K562 (cell line): Measurements from ENCODE around the gene OTOG. TPM values are rescaled to one million over a fixed set of nuclear protein-coding genes. Genes with fewer than 3 reads are reported as not detected.

Source experiments
- ATAC-seq: fragments of 200-7000 bp; cut with Tn5 transposase; 3 replicates; pipeline ENCODE4 v1.9.1; 2020; ENCODE audit warnings: moderate library complexity
- BruUV-seq: library from RNA; stranded (reverse); fragments of 400-500 nt; replicated peaks from 2 replicates; lab custom pipeline; 2021; lab: Mats Ljungman, UMichigan
- CTCF ChIA-PET: fragments of 300-600 bp; formaldehyde crosslinking; extraction: SDS; loops from one replicate; lab custom pipeline; 2021; ENCODE audit warnings: low intra/inter-chr PET ratio; lab: Yijun Ruan, JAX
- POLR2A ChIA-PET: fragments of 300-600, 350-650 bp; sonication (Branson Sonifier 250); formaldehyde crosslinking; extraction: SDS; loops from one replicate; lab custom pipeline; 2021; ENCODE audit warnings: antibody characterized with exemption, inconsistent platforms; lab: Yijun Ruan, JAX
- DNase-seq, 4 experiments: peaks; one replicate each; pipeline versions ENCODE4 v3.0.0 to v3.0.0-alpha.2; 2011 to 2018; ENCODE audit warnings: low spot score in 3 of 4, mixed read lengths in 3 of 4; ENCODE audit errors: extremely low read depth in 1 of 4
- FAIRE-seq: peaks from 2 replicates; lab custom pipeline; 2011; peaks lifted over from hg19 to GRCh38; lab: Jason Lieb, UNC
- H2AFZ ChIP-seq: 2 replicates; pipeline ENCODE4 v1.6.0; 2011; ENCODE audit warnings: low read depth, low read length, control low read depth, inconsistent platforms
- H3K27ac ChIP-seq: fragments of 200-600 bp; 3 replicates; pipeline ENCODE4 v1.8.0; 2011; ENCODE audit warnings: low read depth, mild to moderate bottlenecking, control low read depth, inconsistent platforms, low read length, moderate library complexity, mixed read lengths; ENCODE audit errors: extremely low read depth
- H3K27me3 ChIP-seq, 2 experiments: fragments of 300-600 bp in 1 of 2; 2 replicates in 1 of 2; 3 replicates in 1 of 2; pipeline versions ENCODE4 v1.6.0 to v1.8.0; 2011; ENCODE audit warnings: inconsistent platforms in 2 of 2, low read length in 2 of 2, mild to moderate bottlenecking in 1 of 2, mixed read lengths in 1 of 2, moderate library complexity in 1 of 2; ENCODE audit not compliant: control insufficient read depth in 2 of 2, insufficient read depth in 2 of 2
- H3K36me3 ChIP-seq: fragments of 300-600 bp; 3 replicates; pipeline ENCODE4 v1.8.0; 2011; ENCODE audit warnings: mild to moderate bottlenecking, low read length, inconsistent platforms; ENCODE audit not compliant: control insufficient read depth, insufficient read depth
- H3K4me1 ChIP-seq, 2 experiments: fragments of 200-600 bp in 1 of 2; replicated peaks in 1 of 2; 2 replicates in 1 of 2; 3 replicates in 1 of 2; pipeline versions ENCODE4 v1.5.1 to v1.8.0; 2011; ENCODE audit warnings: inconsistent platforms in 2 of 2, low read length in 2 of 2, mild to moderate bottlenecking in 1 of 2, mixed read lengths in 1 of 2, moderate library complexity in 1 of 2; ENCODE audit not compliant: control insufficient read depth in 2 of 2, insufficient read depth in 2 of 2
- H3K4me2 ChIP-seq: 2 replicates; pipeline ENCODE4 v1.6.1; 2011; ENCODE audit warnings: low read length, control low read depth, inconsistent platforms, mixed read lengths; ENCODE audit not compliant: insufficient read depth
- H3K4me3 ChIP-seq: fragments of 200-600 bp; sonication (generic), shearing (Covaris generic); 2 replicates; pipeline ENCODE4 v1.5.1; 2016; ENCODE audit warnings: control low read depth, inconsistent platforms
- H3K79me2 ChIP-seq: fragments of 200-600 bp; 3 replicates; pipeline ENCODE4 v1.8.0; 2011; ENCODE audit warnings: low read length, inconsistent platforms; ENCODE audit not compliant: control insufficient read depth, insufficient read depth
- H3K9ac ChIP-seq, 2 experiments: 2 replicates each; pipeline versions ENCODE4 v1.6.0 to v1.6.1; 2011; ENCODE audit warnings: low read depth in 2 of 2, low read length in 2 of 2, control low read depth in 1 of 2, inconsistent platforms in 1 of 2, mild to moderate bottlenecking in 1 of 2, mixed read lengths in 1 of 2; ENCODE audit not compliant: insufficient read depth in 1 of 2
- H3K9me1 ChIP-seq: one replicate; pipeline ENCODE4 v1.6.0; 2011; ENCODE audit warnings: inconsistent platforms, mild to moderate bottlenecking, low read length, moderate library complexity; ENCODE audit not compliant: control insufficient read depth, insufficient read depth
- H3K9me3 ChIP-seq: replicated peaks from 2 replicates; pipeline ENCODE4 v1.5.1; 2011; ENCODE audit warnings: low read depth, low read length, inconsistent platforms; ENCODE audit not compliant: control insufficient read depth, insufficient read depth
- H4K20me1 ChIP-seq: replicated peaks from 2 replicates; pipeline ENCODE4 v1.6.1; 2011; ENCODE audit warnings: low read length, inconsistent platforms, mixed read lengths; ENCODE audit not compliant: control insufficient read depth, insufficient read depth
- CHD2 ChIP-seq: IDR thresholded peaks from 2 replicates; pipeline ENCODE4 v1.6.1; 2011; ENCODE audit warnings: low read depth, low read length
- GTF2F1 ChIP-seq: IDR thresholded peaks from 2 replicates; pipeline ENCODE4 v1.6.1; 2011; ENCODE audit warnings: low read depth, low read length, improper control_type of control experiment
- IFI16 ChIP-seq: fragments of 250-450 bp; sonication (Bioruptor Pico); IDR thresholded peaks from 2 replicates; pipeline ENCODE4 v2.1.2; 2022; ENCODE audit warnings: mild to moderate bottlenecking, inconsistent platforms
- KLF10 ChIP-seq: fragments of 250-450 bp; sonication (Bioruptor Pico); IDR thresholded peaks from 2 replicates; pipeline ENCODE4 v1.6.1; 2021; ENCODE audit warnings: matching md5 sums
- PML ChIP-seq: IDR thresholded peaks from 2 replicates; pipeline ENCODE4 v1.6.1; 2012; ENCODE audit warnings: low read length, inconsistent platforms
- PRDM10 ChIP-seq: fragments of 450-650 bp; IDR thresholded peaks from 2 replicates; pipeline ENCODE4 v1.6.1; 2018; ENCODE audit not compliant: partially characterized antibody
- PURB ChIP-seq: sonication (generic); formaldehyde crosslinking; IDR thresholded peaks from 2 replicates; pipeline ENCODE4 v1.9.0; 2021; ENCODE audit warnings: low read depth, mild to moderate bottlenecking, missing genetic modification reagents
- RAD51 ChIP-seq: fragments of 450-650 bp; IDR thresholded peaks from 2 replicates; pipeline ENCODE4 v1.7.1; 2016; ENCODE audit warnings: low read depth, mild to moderate bottlenecking, borderline replicate concordance
- SETDB1 ChIP-seq: IDR thresholded peaks from one replicate; pipeline ENCODE4 v1.6.1; 2012; ENCODE audit warnings: low read length, control low read depth, inconsistent platforms
- SMARCE1 ChIP-seq: fragments of 450-650 bp; IDR thresholded peaks from 2 replicates; pipeline ENCODE4 v1.7.1; 2016; ENCODE audit warnings: mild to moderate bottlenecking
- SREBF2 ChIP-seq: sonication (generic); formaldehyde crosslinking; IDR thresholded peaks from 2 replicates; pipeline ENCODE4 v1.4.0; 2020; ENCODE audit warnings: mild to moderate bottlenecking, missing genetic modification reagents
- ZBTB5 ChIP-seq: fragments of 450-650 bp; IDR thresholded peaks from 2 replicates; pipeline ENCODE4 v1.6.1; 2017; ENCODE audit warnings: antibody characterized with exemption
- WGBS: fragments of 100-300 bp; shearing (Covaris generic); methylation state at CpG from one replicate; pipeline ENCODE4 v1.1.6; 2016; ENCODE audit warnings: low coverage, mixed read lengths; ENCODE audit not compliant: insufficient coverage; ENCODE audit errors: missing lambda C conversion rate; 5-methylcytosine and 5-hydroxymethylcytosine counted together
- in situ Hi-C: fragments of 300-500 bp; cut with MboI; formaldehyde crosslinking; loops from 4 replicates; pipeline ENCODE4 v1.15.0; 2018; ENCODE audit warnings: inconsistent platforms, mixed read lengths
- intact Hi-C: fragments of 100-400 bp; cut with micrococcal nuclease; formaldehyde crosslinking; loops from 2 replicates; pipeline ENCODE4 v1.14.2; 2022
- polyA plus RNA-seq, 8 experiments: library from polyadenylated mRNA; depleted of rRNA in 4 of 8; stranded (reverse) in 5 of 8; unstranded in 3 of 8; fragments of >200 nt; fragmentation: Nextera tagmentation in 2 of 8; fragmentation: Illumina TruSeq in 1 of 8; extraction: Ambion mirVana in 2 of 8; extraction: Trizol in 1 of 8; gene quantifications; 2 replicates each; pipeline versions ENCODE4 v1.2.1 to v1.2.3, GENCODE V29; 2011 to 2014; ENCODE audit warnings: inconsistent platforms in 1 of 8, missing spikeins in 1 of 8
- total RNA-seq, 7 experiments: library from RNA; depleted of rRNA in 6 of 7; stranded (reverse); fragments of >200 nt in 6 of 7; fragmentation: Illumina TruSeq in 2 of 7; extraction: Trizol in 2 of 7; gene quantifications; 2 replicates each; pipeline versions ENCODE4 v1.2.1 to v1.2.3, GENCODE V29; 2011 to 2021; ENCODE audit warnings: low replicate concordance in 1 of 7
- TF ChIP-seq, protein P1 (sequence below): fragments of 450-650 bp; IDR thresholded peaks from 2 replicates; pipeline ENCODE4 v1.6.1; 2016; ENCODE audit warnings: low read depth, mild to moderate bottlenecking, moderate library complexity
- TF ChIP-seq, protein P2 (sequence below): fragments of 450-650 bp; IDR thresholded peaks from 2 replicates; pipeline ENCODE4 v1.6.1; 2016; ENCODE audit warnings: borderline replicate concordance

Gene OTOG
- total and polyA plus RNA-seq, 9 of the 15 experiments (the other 6 are each of a cell fraction or from before 2014, with no cell fraction given), result not detected

- TF ChIP-seq PRDM10 (no peak), CHD2 (no peak)
- TF ChIP-seq, protein P1, sequence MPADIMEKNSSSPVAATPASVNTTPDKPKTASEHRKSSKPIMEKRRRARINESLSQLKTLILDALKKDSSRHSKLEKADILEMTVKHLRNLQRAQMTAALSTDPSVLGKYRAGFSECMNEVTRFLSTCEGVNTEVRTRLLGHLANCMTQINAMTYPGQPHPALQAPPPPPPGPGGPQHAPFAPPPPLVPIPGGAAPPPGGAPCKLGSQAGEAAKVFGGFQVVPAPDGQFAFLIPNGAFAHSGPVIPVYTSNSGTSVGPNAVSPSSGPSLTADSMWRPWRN, result no peak
These were observed 25.3 kb downstream of the OTOG start (continued) for GRCh38 chr11:17572359-17572690.

DNA sequence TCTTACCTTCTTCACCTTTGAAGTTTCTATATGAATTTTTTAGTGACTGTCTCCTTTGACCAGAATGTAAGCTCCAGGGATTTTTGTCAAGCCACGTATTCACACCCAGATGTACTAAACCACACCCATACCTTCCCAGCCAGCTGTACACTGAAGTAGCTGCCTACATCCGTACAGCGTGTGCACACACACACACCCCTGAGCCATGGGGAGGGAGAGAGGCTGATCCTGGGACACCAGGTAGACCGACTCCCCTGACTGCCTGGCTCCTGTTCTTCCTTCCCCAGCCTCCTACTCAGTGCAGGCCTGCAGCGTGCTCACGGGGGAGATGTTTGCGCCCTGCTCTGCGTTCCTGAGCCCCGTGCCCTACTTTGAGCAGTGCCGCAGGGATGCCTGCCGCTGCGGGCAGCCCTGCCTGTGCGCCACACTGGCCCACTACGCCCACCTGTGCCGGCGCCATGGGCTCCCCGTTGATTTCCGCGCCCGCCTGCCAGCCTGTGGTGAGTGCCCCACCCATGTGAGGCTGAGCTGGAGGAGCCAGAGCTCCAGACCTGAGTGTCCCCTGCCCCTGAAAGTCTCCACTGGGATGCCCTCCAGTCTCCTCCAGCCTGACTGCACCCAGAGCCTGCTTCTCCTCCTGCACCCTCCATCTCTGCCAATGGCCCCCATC is 25.9 kb downstream of the OTOG start:
- Histone ChIP-seq H3K27me3 (peaks cover 10 to 30% of the 10 kb centered on the region in 2 experiments; a peak in 4 of 5 replicates), H3K27ac (no peak overlapping the region), H3K9me1 (no peaks in the 10 kb centered on the region), H2AFZ (no peak overlapping the region), H4K20me1 (peaks cover 4% of the 10 kb centered on the region; the same call in 1 of the 2 replicates), H3K79me2 (no peaks in the 10 kb centered on the region), H3K4me1 (peaks cover 0 to 11% of the 10 kb centered on the region in 2 experiments; a peak in 2 of 5 replicates), H3K4me2 (no peak overlapping the region), H3K36me3 (no peaks in the 10 kb centered on the region), H3K4me3 (no peak overlapping the region), H3K9me3 (no peaks in the 10 kb centered on the region), H3K9ac (no peak overlapping the region)
- WGBS, result 13% methylated on average over 11 of the region's 20 CpGs
- FAIRE-seq (no peak), ATAC-seq (no peak; the same call in 2 of the 3 replicates), DNase-seq (no peak)
- in situ Hi-C loops (no loop called here), intact Hi-C loops (no loop called here)
- ChIA-PET POLR2A (no interaction called here), CTCF (no interaction called here)
- BruUV-seq, result no TSS peak
- TF ChIP-seq ZBTB5 (no peak), KLF10 (no peak), GTF2F1 (no peak), RAD51 (no peak), SETDB1 (no peak), PML (no peak), SMARCE1 (no peak), IFI16 (CRISPR knock-in tag) (no peak), PURB (CRISPR knock-in tag) (no peak), SREBF2 (CRISPR knock-in tag) (no peak)
- TF ChIP-seq, protein P2, sequence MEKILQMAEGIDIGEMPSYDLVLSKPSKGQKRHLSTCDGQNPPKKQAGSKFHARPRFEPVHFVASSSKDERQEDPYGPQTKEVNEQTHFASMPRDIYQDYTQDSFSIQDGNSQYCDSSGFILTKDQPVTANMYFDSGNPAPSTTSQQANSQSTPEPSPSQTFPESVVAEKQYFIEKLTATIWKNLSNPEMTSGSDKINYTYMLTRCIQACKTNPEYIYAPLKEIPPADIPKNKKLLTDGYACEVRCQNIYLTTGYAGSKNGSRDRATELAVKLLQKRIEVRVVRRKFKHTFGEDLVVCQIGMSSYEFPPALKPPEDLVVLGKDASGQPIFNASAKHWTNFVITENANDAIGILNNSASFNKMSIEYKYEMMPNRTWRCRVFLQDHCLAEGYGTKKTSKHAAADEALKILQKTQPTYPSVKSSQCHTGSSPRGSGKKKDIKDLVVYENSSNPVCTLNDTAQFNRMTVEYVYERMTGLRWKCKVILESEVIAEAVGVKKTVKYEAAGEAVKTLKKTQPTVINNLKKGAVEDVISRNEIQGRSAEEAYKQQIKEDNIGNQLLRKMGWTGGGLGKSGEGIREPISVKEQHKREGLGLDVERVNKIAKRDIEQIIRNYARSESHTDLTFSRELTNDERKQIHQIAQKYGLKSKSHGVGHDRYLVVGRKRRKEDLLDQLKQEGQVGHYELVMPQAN, result no peak
